HCT116 (cell line): ENCODE results near the gene DDX47. TPM values are rescaled to one million over a fixed set of nuclear protein-coding genes. Genes with fewer than 3 reads are reported as not detected.

Source experiments
- ATAC-seq: fragments of 200-7000 bp; cut with Tn5 transposase; 2 replicates; pipeline ENCODE4 v1.9.1; 2020; ENCODE audit warnings: mild to moderate bottlenecking, moderate library complexity
- BruUV-seq: library from RNA; stranded (reverse); fragments of 400-500 nt; replicated peaks from 2 replicates; lab custom pipeline; 2021; lab: Mats Ljungman, UMichigan
- CTCF ChIA-PET: fragments of 300-600 bp; sonication (Branson Sonifier 250); formaldehyde crosslinking; loops from one replicate; lab custom pipeline; 2021; ENCODE audit warnings: antibody characterized with exemption; lab: Charles Lee
- POLR2A ChIA-PET: fragments of 300-600, 350-600 bp; sonication (Branson Sonifier 250); formaldehyde crosslinking; loops from one replicate; lab custom pipeline; 2021; ENCODE audit warnings: antibody characterized with exemption; lab: Charles Lee
- RAD21 ChIA-PET, 2 experiments: fragments of 300-600 bp; sonication (Branson Sonifier 250); formaldehyde crosslinking; loops; one replicate each; lab custom pipeline; 2023; ENCODE audit warnings: low total read pairs in 2 of 2; ENCODE audit not compliant: uncharacterized antibody in 2 of 2, unreplicated experiment in 2 of 2, low non-redundant PET in 1 of 2; lab: Charles Lee
- DNase-seq: peaks from one replicate; pipeline ENCODE4 v3.0.0-alpha.2; 2010; ENCODE audit warnings: low read depth, low spot score
- H2AFZ ChIP-seq: fragments of 200-600 bp; shearing (Covaris generic), sonication (generic); 2 replicates; pipeline ENCODE4 v1.6.1; 2017; ENCODE audit warnings: low read depth, mixed run types, mixed read lengths, antibody characterized with exemption, low read length; ENCODE audit not compliant: poor library complexity, severe bottlenecking
- H3K27ac ChIP-seq: 2 replicates; pipeline ENCODE4 v1.5.1; 2012; ENCODE audit warnings: low read depth, low read length
- H3K27me3 ChIP-seq: fragments of 200-600 bp; sonication (generic); 2 replicates; pipeline ENCODE4 v1.6.1; 2016; ENCODE audit warnings: mixed run types, low read length, mixed read lengths; ENCODE audit not compliant: insufficient read depth
- H3K36me3 ChIP-seq, 2 experiments: fragments of 200-500 bp in 1 of 2; fragments of 200-600 bp in 1 of 2; sonication (Bioruptor generic) in 1 of 2; sonication (generic) in 1 of 2; 2 replicates each; pipeline versions ENCODE4 v1.5.1 to v1.6.1; 2014 to 2016; ENCODE audit warnings: low read length in 2 of 2, inconsistent platforms in 1 of 2, mixed read lengths in 1 of 2, mixed run types in 1 of 2; ENCODE audit not compliant: insufficient read depth in 2 of 2, control insufficient read depth in 1 of 2
- H3K4me1 ChIP-seq, 2 experiments: fragments of 200-600 bp in 1 of 2; sonication (generic) in 1 of 2; 2 replicates each; pipeline versions ENCODE4 v1.5.1 to v1.6.1; 2012 to 2017; ENCODE audit warnings: low read length in 2 of 2, inconsistent platforms in 1 of 2, mild to moderate bottlenecking in 1 of 2, mixed read lengths in 1 of 2, mixed run types in 1 of 2, moderate library complexity in 1 of 2; ENCODE audit not compliant: insufficient read depth in 2 of 2, control insufficient read depth in 1 of 2
- H3K4me2 ChIP-seq: fragments of 200-600 bp; sonication (generic); 2 replicates; pipeline ENCODE4 v1.6.1; 2017; ENCODE audit warnings: mixed run types, low read length, mixed read lengths
- H3K4me3 ChIP-seq, 2 experiments: fragments of 200-600 bp in 1 of 2; sonication (generic) in 1 of 2; replicated peaks in 1 of 2; 2 replicates each; pipeline ENCODE4 v1.5.1; 2011 to 2016; ENCODE audit warnings: low read length in 2 of 2, control low read depth in 1 of 2, low read depth in 1 of 2, mild to moderate bottlenecking in 1 of 2, mixed read lengths in 1 of 2, mixed run types in 1 of 2
- H3K79me2 ChIP-seq: fragments of 200-600 bp; sonication (generic); 2 replicates; pipeline ENCODE4 v1.6.1; 2017; ENCODE audit warnings: mild to moderate bottlenecking, mixed run types, low read length, moderate library complexity, mixed read lengths; ENCODE audit not compliant: insufficient read depth
- H3K9ac ChIP-seq: fragments of 200-600 bp; sonication (generic); 2 replicates; pipeline ENCODE4 v1.6.1; 2016; ENCODE audit warnings: low read length, mixed read lengths
- H3K9me2 ChIP-seq: fragments of 200-600 bp; sonication (generic), shearing (Covaris generic); 2 replicates; pipeline ENCODE4 v1.6.1; 2017; ENCODE audit warnings: mixed run types, mild to moderate bottlenecking, moderate library complexity; ENCODE audit not compliant: insufficient read depth
- H3K9me3 ChIP-seq, 2 experiments: fragments of 200-500 bp in 1 of 2; fragments of 200-600 bp in 1 of 2; sonication (Bioruptor generic) in 1 of 2; sonication (generic) in 1 of 2; 2 replicates each; pipeline ENCODE4 v1.6.1; 2014 to 2017; ENCODE audit warnings: low read length in 2 of 2, mixed read lengths in 2 of 2, inconsistent platforms in 1 of 2, low read depth in 1 of 2, mild to moderate bottlenecking in 1 of 2, mixed run types in 1 of 2, moderate library complexity in 1 of 2; ENCODE audit not compliant: control insufficient read depth in 1 of 2, insufficient read depth in 1 of 2
- H4K20me1 ChIP-seq: fragments of 200-600 bp; sonication (generic), shearing (Covaris generic); 2 replicates; pipeline ENCODE4 v1.6.1; 2017; ENCODE audit warnings: mixed run types, mild to moderate bottlenecking, moderate library complexity; ENCODE audit not compliant: insufficient read depth
- ELF1 ChIP-seq: IDR thresholded peaks from 2 replicates; pipeline ENCODE4 v1.6.1; 2012; ENCODE audit warnings: low read depth, borderline replicate concordance
- EZH2 ChIP-seq: fragments of 200-600 bp; sonication (generic); IDR thresholded peaks from 2 replicates; pipeline ENCODE4 v1.6.1; 2017; ENCODE audit warnings: antibody characterized with exemption, mixed run types
- EZH2phosphoT487 ChIP-seq: fragments of 200-600 bp; IDR thresholded peaks from 2 replicates; pipeline ENCODE4 v1.6.1; 2018; ENCODE audit warnings: antibody characterized with exemption, borderline replicate concordance
- POLR2A ChIP-seq: IDR thresholded peaks from 2 replicates; pipeline ENCODE4 v1.7.0; 2011; ENCODE audit warnings: borderline replicate concordance; ENCODE audit not compliant: insufficient read depth, insufficient read length; ENCODE audit errors: extremely low read depth
- POLR2AphosphoS5 ChIP-seq: IDR thresholded peaks from 2 replicates; pipeline ENCODE4 v1.6.1; 2011; ENCODE audit warnings: mild to moderate bottlenecking, low read depth, low read length, moderate library complexity
- REST ChIP-seq: IDR thresholded peaks from 2 replicates; pipeline ENCODE4 v1.6.1; 2012; ENCODE audit warnings: low read depth
- SP1 ChIP-seq: IDR thresholded peaks from 2 replicates; pipeline ENCODE4 v1.6.1; 2012; ENCODE audit warnings: low read depth
- YY1 ChIP-seq: IDR thresholded peaks from 2 replicates; pipeline ENCODE4 v1.6.1; 2011; ENCODE audit warnings: low read length, low read depth, moderate library complexity, mild to moderate bottlenecking; ENCODE audit not compliant: insufficient replicate concordance; ENCODE audit errors: extremely low read depth
- ZFX ChIP-seq: fragments of 450-650 bp; IDR thresholded peaks from 2 replicates; pipeline ENCODE4 v1.6.1; 2017
- ZNF274 ChIP-seq: fragments of 200-500 bp; sonication (Bioruptor generic); IDR thresholded peaks from 2 replicates; pipeline ENCODE4 v1.6.1; 2014; ENCODE audit warnings: mild to moderate bottlenecking, low read depth, low read length, inconsistent platforms
- intact Hi-C: fragments of 100-400 bp; cut with micrococcal nuclease; formaldehyde crosslinking; loops from 2 replicates; pipeline ENCODE4 v1.10.0; 2022
- total RNA-seq: library from RNA; stranded (reverse); gene quantifications from one replicate; pipeline ENCODE4 v1.2.1, GENCODE V29; 2021; ENCODE audit not compliant: unreplicated experiment
- TF ChIP-seq, protein P1 (sequence below): IDR thresholded peaks from 2 replicates; pipeline ENCODE4 v1.6.1; 2012

DDX47 gene
- total RNA-seq, 1 experiment from 2014 or later = 103 TPM

DNA sequence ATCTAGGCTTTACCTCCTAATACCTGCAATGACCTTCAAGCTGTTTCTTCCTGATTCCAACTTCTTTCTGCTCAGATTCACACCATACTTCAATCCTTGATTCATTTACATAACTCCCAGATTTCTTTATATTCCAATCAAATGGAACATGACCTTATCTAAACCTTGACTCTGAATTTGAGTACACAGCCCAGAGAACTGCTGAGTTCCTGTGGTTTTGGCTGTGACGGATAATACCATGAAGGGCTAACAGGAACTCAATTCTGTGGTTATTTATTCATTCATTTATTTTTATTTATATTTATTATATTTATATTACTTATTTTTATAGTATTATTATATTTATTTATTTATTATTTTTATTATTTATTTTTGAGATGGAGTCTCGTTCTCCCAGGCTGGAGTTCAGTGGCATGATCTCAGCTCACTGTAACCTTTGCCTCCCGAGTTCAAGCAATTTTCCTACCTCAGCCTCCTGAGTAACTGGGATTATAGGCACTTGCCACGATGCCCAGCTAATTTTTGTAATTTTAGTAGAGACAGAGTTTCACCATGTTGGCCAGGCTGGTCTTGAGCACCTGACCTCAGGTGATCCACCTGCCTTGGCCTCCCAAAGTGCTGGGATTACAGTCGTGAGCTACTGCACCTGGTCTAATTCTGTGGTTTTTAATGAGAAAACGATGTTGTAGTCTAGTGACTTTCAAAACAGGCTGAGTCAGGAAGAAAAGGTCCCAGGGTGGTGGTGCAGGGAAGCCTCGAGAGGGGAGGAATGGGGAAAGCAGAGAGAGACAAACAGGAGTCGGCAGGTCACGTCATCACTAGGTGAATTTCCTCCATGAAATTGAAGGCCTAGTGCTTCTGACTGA lies 16.0 kb upstream of the DDX47 start:
- H3K9me2 ChIP-seq = no peaks in the 10 kb centered on the region
- H4K20me1 ChIP-seq = no peaks in the 10 kb centered on the region
- no peaks in the 10 kb centered on the region for H3K79me2 ChIP-seq
- no peaks in the 10 kb centered on the region for H3K27me3 ChIP-seq
- ATAC-seq (no peak), DNase-seq (no peak)
- H3K27ac ChIP-seq = no peak overlapping the region
- H3K9ac ChIP-seq = no peak overlapping the region
- no TSS peak for BruUV-seq
- H3K4me3 ChIP-seq = no peak overlapping the region
- intact Hi-C loops = no loop called here
- H3K4me2 ChIP-seq = no peak overlapping the region
- H3K36me3 ChIP-seq = no peaks in the 10 kb centered on the region
- TF ChIP-seq EZH2 = no peak
- no peak for TF ChIP-seq SP1
- TF ChIP-seq POLR2AphosphoS5 = no peak
- TF ChIP-seq EZH2phosphoT487 = no peak
- no peak for TF ChIP-seq ZFX
- TF ChIP-seq POLR2A = no peak
- no peak for TF ChIP-seq ELF1
- TF ChIP-seq YY1 = no peak
- H3K9me3 ChIP-seq = no peaks in the 10 kb centered on the region
- H2AFZ ChIP-seq = no peak overlapping the region
- H3K4me1 ChIP-seq = peaks cover 7 to 29% of the 10 kb centered on the region in 2 experiments
- ChIA-PET POLR2A (interaction anchor here (0.6 kb wide), 1 partner anchor 14 kb away, joined by 3 read pairs; no protein-coding TSS in a partner anchor), RAD21 (no interaction called here), CTCF (no interaction called here)

- DNase-seq = no peak
- Histone ChIP-seq H3K9ac (no peak overlapping the region), H2AFZ (no peak overlapping the region), H3K9me3 (no peaks in the 10 kb centered on the region), H3K9me2 (no peaks in the 10 kb centered on the region), H3K4me1 (peaks cover 12 to 35% of the 10 kb centered on the region in 2 experiments), H3K36me3 (no peaks in the 10 kb centered on the region), H3K27ac (no peak overlapping the region), H3K79me2 (no peaks in the 10 kb centered on the region), H3K27me3 (no peaks in the 10 kb centered on the region), H3K4me3 (no peak overlapping the region), H3K4me2 (no peak overlapping the region), H4K20me1 (no peaks in the 10 kb centered on the region)
- RAD21 ChIA-PET = no interaction called here
- intact Hi-C loops = no loop called here
- POLR2A ChIA-PET = interaction anchor here (1.3 kb wide), 1 partner anchor 94 kb away, joined by 4 read pairs; the partner anchor contains the start of gene GPRC5A
- CTCF ChIA-PET = no interaction called here
- TF ChIP-seq ZNF274 (no peak), EZH2 (no peak), ELF1 (no peak), POLR2A (no peak), REST (no peak), POLR2AphosphoS5 (no peak)
- TF ChIP-seq, protein P1, sequence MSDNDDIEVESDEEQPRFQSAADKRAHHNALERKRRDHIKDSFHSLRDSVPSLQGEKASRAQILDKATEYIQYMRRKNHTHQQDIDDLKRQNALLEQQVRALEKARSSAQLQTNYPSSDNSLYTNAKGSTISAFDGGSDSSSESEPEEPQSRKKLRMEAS = no peak
- BruUV-seq = no TSS peak
- no peak for ATAC-seq
These were observed 15.4 kb upstream of the DDX47 start for GRCh38 chr12:12797794-12798152.
